Kidney (tissue), 14 donors: ENCODE measurements around the gene GDI2. TPM values are rescaled to one million over a fixed set of nuclear protein-coding genes. Genes with fewer than 3 reads are reported as not detected.

Experiments used
- DNase-seq, 5 donors: peaks; one replicate each; pipeline ENCODE4 v3.0.0-alpha.2; 2013 to 2020
- FAIRE-seq: peaks from 2 replicates; lab custom pipeline; 2012; peaks lifted over from hg19 to GRCh38; lab: Jason Lieb, UNC
- H3K27ac ChIP-seq, 2 donors: one replicate each; pipeline ENCODE4 v1.7.0; 2013; ENCODE audit warnings: low read depth in 2 of 2, low read length in 2 of 2, inconsistent platforms in 1 of 2
- H3K27me3 ChIP-seq: one replicate; pipeline ENCODE4 v1.7.1; 2013; ENCODE audit warnings: low read length, inconsistent platforms; ENCODE audit not compliant: control insufficient read depth, insufficient read depth
- H3K36me3 ChIP-seq, 3 donors: one replicate each; pipeline versions ENCODE4 v1.7.0 to v1.7.1; 2013; ENCODE audit warnings: low read length in 3 of 3, control low read depth in 1 of 3, inconsistent platforms in 1 of 3; ENCODE audit not compliant: insufficient read depth in 3 of 3, control insufficient read depth in 2 of 3
- H3K4me1 ChIP-seq, 3 donors: one replicate each; pipeline versions ENCODE4 v1.7.0 to v1.7.1; 2013; ENCODE audit warnings: low read length in 3 of 3, inconsistent platforms in 1 of 3, low read depth in 1 of 3; ENCODE audit not compliant: control insufficient read depth in 2 of 3, insufficient read depth in 2 of 3
- H3K4me3 ChIP-seq, 3 donors: one replicate each; pipeline versions ENCODE4 v1.7.0 to v1.8.1; 2013; ENCODE audit warnings: low read length in 3 of 3, control low read depth in 1 of 3, inconsistent platforms in 1 of 3
- H3K9ac ChIP-seq, 3 donors: one replicate each; pipeline versions ENCODE4 v1.7.0 to v1.7.1; 2013; ENCODE audit warnings: low read length in 3 of 3, control low read depth in 1 of 3, inconsistent platforms in 1 of 3
- H3K9me3 ChIP-seq, 3 donors: one replicate each; pipeline versions ENCODE4 v1.7.0 to v1.7.1; 2013; ENCODE audit warnings: low read length in 3 of 3, control low read depth in 1 of 3, inconsistent platforms in 1 of 3; ENCODE audit not compliant: control insufficient read depth in 2 of 3, insufficient read depth in 1 of 3
- intact Hi-C: fragments of 100-400 bp; cut with DNase I; formaldehyde crosslinking; loops from one replicate; pipeline ENCODE4 v1.11.1; 2022
- polyA plus RNA-seq: library from polyadenylated mRNA; stranded (reverse); fragments of 350-450 nt; fragmentation: Illumina TruSeq; extraction: RNeasy Lipid Tissue Mini Kit (QIAGEN cat#74804); gene quantifications from one replicate; pipeline ENCODE4 v1.2.3, GENCODE V29; 2014; ENCODE audit warnings: low read depth, low replicate concordance; ENCODE audit not compliant: insufficient read depth
- total RNA-seq: library from RNA; stranded (reverse); fragmentation: NEBNext Ultra II Directional; extraction: Animal tissue kit (Norgen Biotek cat#: 25700); gene quantifications from one replicate; pipeline ENCODE4 v1.2.1, GENCODE V29; 2021
- TF ChIP-seq, protein P1 (sequence below): IDR thresholded peaks from 3 replicates; pipeline ENCODE4 v1.5.1; 2012; ENCODE audit warnings: mild to moderate bottlenecking, moderate library complexity, borderline replicate concordance; ENCODE audit not compliant: insufficient read depth; ENCODE audit errors: extremely low read depth
- donor health status: control.
- donor health status: control.
- donor health status: control.
- donor health status: control.
- donor health status: control.
- donor health status: DM: yes; HTN: yes; CAD: no.
- donor health status: Normal renal cell carcinoma (clear cell type).

GDI2 gene
- total and polyA plus RNA-seq, 2 donors from 2014 or later = 143 to 168 TPM

DNA sequence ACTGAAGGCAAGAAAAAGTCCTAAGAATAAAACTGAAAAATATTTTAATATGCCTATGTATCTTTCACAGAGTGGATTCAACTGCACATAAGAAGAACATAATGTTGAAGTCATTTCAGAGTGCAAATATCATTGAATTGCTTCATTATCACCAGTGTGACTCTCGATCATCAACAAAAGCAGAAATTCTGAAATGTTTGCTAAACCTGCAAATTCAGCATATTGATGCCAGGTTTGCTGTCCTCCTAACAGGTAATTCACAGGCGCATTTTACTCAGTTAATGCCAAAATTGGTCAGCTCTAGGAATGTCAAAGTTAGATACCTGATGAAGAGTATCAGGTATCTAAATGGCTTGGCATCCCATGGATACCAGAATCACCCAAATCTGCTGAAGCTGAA lies 52.0 kb downstream of the GDI2 start:
- Histone ChIP-seq H3K36me3 (peaks cover 19 to 66% (median 38%) of the 10 kb centered on the region in 3 donors), H3K27me3 (no peaks in the 10 kb centered on the region), H3K27ac (no peak overlapping the region), H3K4me3 (no peak overlapping the region), H3K9ac (no peak overlapping the region), H3K9me3 (no peaks in the 10 kb centered on the region), H3K4me1 (no peaks in the 10 kb centered on the region)
- TF ChIP-seq, protein P1, sequence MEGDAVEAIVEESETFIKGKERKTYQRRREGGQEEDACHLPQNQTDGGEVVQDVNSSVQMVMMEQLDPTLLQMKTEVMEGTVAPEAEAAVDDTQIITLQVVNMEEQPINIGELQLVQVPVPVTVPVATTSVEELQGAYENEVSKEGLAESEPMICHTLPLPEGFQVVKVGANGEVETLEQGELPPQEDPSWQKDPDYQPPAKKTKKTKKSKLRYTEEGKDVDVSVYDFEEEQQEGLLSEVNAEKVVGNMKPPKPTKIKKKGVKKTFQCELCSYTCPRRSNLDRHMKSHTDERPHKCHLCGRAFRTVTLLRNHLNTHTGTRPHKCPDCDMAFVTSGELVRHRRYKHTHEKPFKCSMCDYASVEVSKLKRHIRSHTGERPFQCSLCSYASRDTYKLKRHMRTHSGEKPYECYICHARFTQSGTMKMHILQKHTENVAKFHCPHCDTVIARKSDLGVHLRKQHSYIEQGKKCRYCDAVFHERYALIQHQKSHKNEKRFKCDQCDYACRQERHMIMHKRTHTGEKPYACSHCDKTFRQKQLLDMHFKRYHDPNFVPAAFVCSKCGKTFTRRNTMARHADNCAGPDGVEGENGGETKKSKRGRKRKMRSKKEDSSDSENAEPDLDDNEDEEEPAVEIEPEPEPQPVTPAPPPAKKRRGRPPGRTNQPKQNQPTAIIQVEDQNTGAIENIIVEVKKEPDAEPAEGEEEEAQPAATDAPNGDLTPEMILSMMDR = no peak
- intact Hi-C loops = no loop called here
- no peak for DNase-seq
- FAIRE-seq = no peak

DNA sequence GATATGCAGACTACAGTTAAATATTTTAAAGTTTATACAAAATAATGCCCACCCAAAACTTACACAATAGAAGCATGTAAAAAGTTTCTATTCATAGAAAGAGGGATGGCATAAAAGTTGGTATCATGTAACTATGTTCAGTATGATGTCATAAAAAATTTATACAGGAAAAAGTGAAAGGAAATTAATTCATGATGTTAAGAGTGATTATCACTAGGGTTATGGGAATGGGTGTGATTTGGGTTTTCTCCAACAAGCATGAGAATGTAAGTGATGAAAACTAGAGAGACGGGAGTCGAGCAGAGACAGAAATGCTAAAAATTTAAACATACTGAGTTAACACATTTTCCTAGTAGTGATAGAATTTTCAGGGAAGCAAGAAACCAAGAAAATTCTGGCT lies 52.7 kb downstream of the GDI2 start:
- TF ChIP-seq, protein P1 = no peak
- DNase-seq (no peak), FAIRE-seq (no peak)
- no peaks in the 10 kb centered on the region for H3K27me3 ChIP-seq
- intact Hi-C loops = no loop called here
- no peak overlapping the region for H3K4me3 ChIP-seq
- H3K27ac ChIP-seq = no peak overlapping the region
- H3K36me3 ChIP-seq = peaks cover 17 to 59% (median 35%) of the 10 kb centered on the region in 3 donors
- no peaks in the 10 kb centered on the region for H3K9me3 ChIP-seq
- H3K4me1 ChIP-seq = no peaks in the 10 kb centered on the region
- no peak overlapping the region for H3K9ac ChIP-seq

- TF ChIP-seq, protein P1 = no peak
- H3K27ac ChIP-seq = no peak overlapping the region
- DNase-seq (no peak), FAIRE-seq (no peak)
- H3K36me3 ChIP-seq = peaks cover 15 to 44% (median 23%) of the 10 kb centered on the region in 3 donors
- no peaks in the 10 kb centered on the region for H3K27me3 ChIP-seq
- intact Hi-C loops = no loop called here
- no peaks in the 10 kb centered on the region for H3K9me3 ChIP-seq
- H3K4me1 ChIP-seq = no peaks in the 10 kb centered on the region
- H3K4me3 ChIP-seq = no peak overlapping the region
- H3K9ac ChIP-seq = no peak overlapping the region
These were observed 54.3 kb downstream of the GDI2 start for GRCh38 chr10:5758927-5759326.

DNA sequence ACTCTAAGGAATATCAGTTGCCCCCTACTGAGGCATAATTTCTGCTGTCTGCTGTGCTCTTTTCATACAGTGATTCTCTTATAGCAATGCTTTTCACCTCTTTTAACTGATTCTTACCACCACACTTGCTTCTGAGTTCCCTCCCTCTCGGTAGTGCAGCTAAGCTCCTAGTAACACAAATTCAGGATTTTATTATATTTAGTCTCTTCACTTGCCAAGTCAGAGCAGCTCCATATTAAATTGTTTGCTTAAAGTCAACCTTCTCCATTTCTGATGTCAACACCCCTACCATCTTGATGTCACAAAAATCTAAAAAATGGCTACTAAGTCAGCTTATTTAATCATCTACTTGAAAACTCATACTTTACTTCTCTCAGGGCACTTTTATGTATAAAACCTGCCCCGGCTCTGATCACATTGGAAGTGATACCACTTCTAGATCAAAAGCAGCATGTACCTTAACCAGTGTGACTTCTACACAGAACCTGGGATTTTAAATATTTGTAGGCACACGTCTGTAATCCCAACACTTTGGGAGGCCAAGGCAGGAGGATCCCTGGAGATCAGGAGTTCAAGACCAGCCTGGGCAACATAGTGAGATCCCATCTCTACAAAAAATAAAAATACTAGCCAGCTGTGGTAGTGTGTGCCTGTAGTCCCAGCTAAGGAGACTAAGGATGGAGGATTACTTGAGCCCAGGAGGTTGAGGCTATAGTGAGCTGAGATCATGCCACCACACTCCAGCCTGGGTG lies 55.3 kb downstream of the GDI2 start:
- intact Hi-C loops = no loop called here
- Histone ChIP-seq H3K9ac (no peak overlapping the region), H3K36me3 (peaks cover 15 to 44% (median 23%) of the 10 kb centered on the region in 3 donors), H3K27ac (no peak overlapping the region), H3K27me3 (no peaks in the 10 kb centered on the region), H3K4me1 (no peaks in the 10 kb centered on the region), H3K4me3 (no peak overlapping the region), H3K9me3 (no peaks in the 10 kb centered on the region)
- FAIRE-seq (no peak), DNase-seq (no peak)
- TF ChIP-seq, protein P1 = no peak
